GM21390 (cell line): ENCODE data around the gene MAGOH.
"Not testable (repeated sequence)": the region's sequence is repeated elsewhere in the genome, so short reads cannot be mapped to it uniquely, and the experiment has no call there.

Source experiments
- ATAC-seq: cut with Tn5 transposase; IDR thresholded peaks from one replicate; pipeline ENCODE4 v1.9.1; 2021; ENCODE audit not compliant: unreplicated experiment

MAGOH gene

GRCh38 chr1:53190210-53190611 is 48.1 kb downstream of the MAGOH start:
- ATAC-seq: no peak

- no peak for ATAC-seq
Observed at GRCh38 chr1:53189061-53189460, 49.3 kb downstream of the MAGOH start.

- no peak for ATAC-seq
Observed at GRCh38 chr1:53188099-53188498, 50.2 kb downstream of the MAGOH start.

GRCh38 chr1:53187401-53187800 is 50.9 kb downstream of the MAGOH start:
- ATAC-seq: no peak

- ATAC-seq: no peak
Observed at GRCh38 chr1:53186533-53186932, 51.8 kb downstream of the MAGOH start.

- ATAC-seq: not testable (repeated sequence)
Observed at GRCh38 chr1:53185955-53186297, 52.4 kb downstream of the MAGOH start.

- no peak for ATAC-seq
Observed at GRCh38 chr1:53183095-53183990, 55.0 kb downstream of the MAGOH start.

- no peak for ATAC-seq
Observed at GRCh38 chr1:53182716-53183094, 55.6 kb downstream of the MAGOH start.

GRCh38 chr1:53182111-53182593 is 56.2 kb downstream of the MAGOH start:
- peak; percentile 61 for ATAC-seq

- ATAC-seq: no peak
Observed at GRCh38 chr1:53180951-53181350, 57.4 kb downstream of the MAGOH start.

GRCh38 chr1:53180226-53180625 is 58.1 kb downstream of the MAGOH start:
- no peak for ATAC-seq
